Activated CD8-positive, alpha-beta memory T cell treated with anti-CD3 and anti-CD28 coated beads, Interleukin-2, amount 50 U/mL, for 4 hours (primary cell): ENCODE measurements around the gene DAB1.

ENCODE experiments used
- DNase-seq: peaks from one replicate; pipeline ENCODE4 v3.0.0-alpha.2; 2020

DAB1 gene

DNA sequence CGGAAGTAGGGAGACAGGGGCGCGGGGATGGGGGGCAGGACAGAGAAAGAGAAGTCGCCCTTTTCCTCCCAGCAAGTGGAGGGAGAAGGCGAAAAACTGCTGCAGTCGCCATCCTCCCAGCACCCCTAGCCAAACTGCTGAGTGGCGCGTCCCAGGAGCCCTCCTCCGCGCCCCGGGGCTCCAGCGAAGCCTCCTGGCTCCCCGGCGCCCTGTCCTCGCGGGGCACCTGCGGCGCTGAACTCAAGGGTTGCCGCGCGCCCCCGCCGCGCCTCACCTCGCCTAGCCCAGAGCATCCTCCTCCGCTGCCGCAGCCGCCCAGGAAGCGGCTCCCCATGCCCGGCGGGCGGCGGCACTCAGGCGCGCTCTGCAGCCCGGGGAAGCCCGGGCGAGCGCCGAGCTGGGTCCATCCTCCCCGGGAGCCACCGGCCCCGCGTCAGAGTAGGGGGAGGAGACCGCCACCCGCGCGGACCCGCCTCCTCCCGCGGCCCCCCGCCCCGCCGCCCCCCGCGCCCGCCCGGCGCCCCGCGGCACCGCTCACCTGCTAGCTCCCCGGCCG lies at the start of gene DAB1:
DAB1 (minus strand) TSS at position 405 of the 556 bp plus-strand sequence. CDS start 133,030 bp downstream, outside the sequence.
- no peak for DNase-seq

- no peak for DNase-seq
These were observed 49.6 kb upstream of the DAB1 start for GRCh38 chr1:57473448-57473847.

DNA sequence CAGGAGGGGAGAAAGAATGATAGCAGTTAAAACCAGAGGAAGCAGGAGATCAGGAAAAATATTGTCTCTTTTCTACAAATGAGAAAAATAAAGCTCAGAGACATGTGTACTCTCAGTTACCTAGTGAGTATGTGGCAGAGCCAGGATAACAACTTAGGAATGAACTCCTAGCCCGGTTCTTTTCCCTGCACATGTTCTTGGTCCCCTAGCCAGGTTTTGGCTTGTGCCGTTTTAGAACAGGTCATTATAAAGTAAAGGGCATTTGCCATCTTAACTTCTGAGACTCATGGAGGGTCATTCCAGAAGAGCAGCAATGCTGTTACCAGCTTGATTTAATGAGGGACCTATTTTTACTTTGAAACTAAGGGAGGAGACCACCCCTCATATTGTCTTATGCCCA lies 48.1 kb upstream of the DAB1 start:
- DNase-seq = no peak

- DNase-seq = no peak
These were observed 46.2 kb upstream of the DAB1 start for GRCh38 chr1:57470036-57470435.

- DNase-seq = no peak
These were observed 45.0 kb upstream of the DAB1 start for GRCh38 chr1:57468641-57469523.

DNA sequence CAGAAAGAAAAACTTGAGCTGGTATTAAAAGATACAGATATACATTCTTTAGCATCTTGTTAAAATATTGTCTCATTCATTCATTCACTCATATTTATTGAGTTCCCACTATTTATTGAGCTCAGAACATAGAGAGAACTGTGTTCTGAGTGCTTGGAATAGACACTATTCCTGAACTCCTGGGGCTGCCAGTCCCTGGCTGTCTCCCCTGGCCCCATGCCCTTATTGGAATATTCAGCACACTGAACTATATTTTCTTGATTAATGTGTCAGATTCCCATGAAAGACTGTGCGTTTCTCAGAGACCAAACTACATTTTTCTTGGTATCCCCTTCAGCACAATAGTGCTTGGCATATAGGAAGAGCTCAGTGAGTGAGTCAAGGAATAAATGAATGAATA lies 44.0 kb upstream of the DAB1 start:
- no peak for DNase-seq

DNA sequence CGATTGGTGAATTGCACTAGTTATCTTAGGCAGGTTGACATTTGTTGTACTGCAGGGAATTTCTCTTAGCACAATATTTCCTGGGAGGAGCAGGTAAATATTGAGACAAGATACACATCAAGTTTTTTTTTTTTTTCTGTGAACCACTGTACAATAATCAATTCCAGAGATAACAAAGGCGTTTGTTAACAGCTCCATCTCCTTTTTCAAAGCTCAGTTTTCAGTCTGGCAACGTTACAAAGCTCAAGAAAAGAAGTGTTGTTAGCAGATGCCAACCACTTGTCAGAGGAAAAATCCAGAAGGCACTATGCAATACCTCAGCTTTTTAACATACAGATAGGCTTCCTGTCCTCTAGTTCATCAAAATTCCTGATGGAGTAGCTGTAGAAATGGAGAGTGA lies 40.9 kb upstream of the DAB1 start:
- DNase-seq = no peak

GRCh38 chr1:57463343-57463742 lies 39.5 kb upstream of the DAB1 start:
- no peak for DNase-seq

DNA sequence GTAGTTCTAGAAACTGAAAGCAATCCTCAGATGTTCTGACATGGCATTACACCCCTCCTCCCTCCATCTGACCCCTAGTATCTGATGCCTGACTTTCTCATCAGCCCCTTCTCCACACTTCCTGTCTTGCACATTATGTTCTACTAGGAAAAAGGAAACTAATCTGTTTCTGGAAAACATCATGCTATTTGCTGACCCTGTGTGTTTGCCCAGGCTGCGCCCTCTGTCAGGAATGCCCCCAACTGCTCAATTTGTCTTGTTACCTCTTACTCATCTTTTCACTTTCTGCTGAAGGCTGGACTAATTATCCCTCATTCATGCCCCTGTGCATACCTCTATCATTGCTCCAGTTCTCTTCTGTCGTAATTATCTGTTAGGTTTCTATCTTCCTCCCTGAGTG lies 37.5 kb upstream of the DAB1 start:
- no peak for DNase-seq

- no peak for DNase-seq
These were observed 27.7 kb upstream of the DAB1 start for GRCh38 chr1:57451516-57451915.

DNA sequence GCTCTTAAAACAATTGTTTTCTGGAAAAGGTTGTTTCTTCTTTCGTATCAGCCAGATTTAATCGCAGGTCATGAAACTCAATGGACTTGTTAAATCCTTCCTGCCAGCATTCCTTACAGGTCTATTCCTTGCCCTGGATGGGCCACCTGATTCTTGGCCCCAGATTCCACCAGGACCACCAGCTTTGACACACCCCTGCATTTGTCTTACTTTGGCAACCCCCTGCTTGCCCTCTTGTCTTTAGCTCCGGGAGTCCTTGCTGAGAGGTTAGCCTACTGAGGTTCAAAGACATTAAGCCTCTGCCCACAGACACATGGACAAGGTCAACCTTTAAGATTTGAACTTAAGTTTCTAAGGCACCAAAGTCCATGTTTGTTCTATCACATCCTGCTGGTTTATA lies 27.1 kb upstream of the DAB1 start:
- no peak for DNase-seq

GRCh38 chr1:57447551-57447950 lies 23.7 kb upstream of the DAB1 start:
- no peak for DNase-seq

- DNase-seq = no peak
These were observed 19.1 kb upstream of the DAB1 start for GRCh38 chr1:57443004-57443403.

DNA sequence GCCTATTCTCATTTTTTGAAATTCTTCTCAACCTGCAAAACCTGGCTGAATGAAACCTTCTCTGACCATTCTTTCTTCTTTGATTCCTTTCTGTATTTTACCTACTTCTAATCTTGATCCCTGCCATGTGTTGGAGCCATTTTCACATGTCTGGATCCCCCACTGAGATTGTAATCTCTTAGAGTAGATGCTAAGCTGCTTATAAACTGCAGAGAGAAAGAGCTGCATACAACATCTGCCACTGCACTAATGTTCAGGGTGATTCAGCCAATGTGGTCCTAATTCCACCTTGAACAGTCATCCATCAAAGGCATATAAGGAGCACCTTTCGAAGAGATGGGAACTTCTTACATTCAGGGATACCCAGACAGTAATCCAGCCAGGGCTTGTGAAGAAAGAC lies 16.2 kb upstream of the DAB1 start:
- no peak for DNase-seq

- no peak for DNase-seq
These were observed 7.5 kb upstream of the DAB1 start for GRCh38 chr1:57431400-57431799.

- no peak for DNase-seq
These were observed 569 bp upstream of the DAB1 start for GRCh38 chr1:57424231-57425027.

DNA sequence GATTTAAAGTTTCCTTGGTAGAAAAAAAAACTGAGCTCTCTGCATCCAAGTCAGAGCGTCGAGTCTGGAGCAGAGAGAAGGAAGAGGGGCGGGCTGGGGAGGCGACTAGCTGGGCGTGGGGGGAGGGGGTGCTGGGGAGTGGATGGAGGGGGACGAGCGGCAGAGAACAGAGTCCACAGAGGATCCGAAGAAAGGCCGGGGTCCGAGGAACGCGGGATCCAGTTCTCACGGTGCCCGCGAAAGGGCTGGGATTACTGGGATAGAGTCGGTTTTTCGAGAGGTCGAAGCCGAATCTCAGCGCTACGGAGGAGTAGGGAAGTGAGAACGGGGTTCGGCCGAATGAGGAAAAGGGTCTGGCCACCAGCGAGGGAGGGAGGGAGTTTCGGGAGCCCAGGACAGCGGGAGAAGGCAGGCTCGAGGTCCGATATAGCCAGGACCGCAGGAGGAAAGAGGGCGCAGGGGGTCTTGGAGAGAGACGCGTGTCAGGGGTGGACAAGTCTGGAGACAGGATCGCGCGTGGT lies 665 bp downstream of the DAB1 start:
- DNase-seq = no peak

GRCh38 chr1:57422271-57423134 lies 1.4 kb downstream of the DAB1 start:
- no peak for DNase-seq

DNA sequence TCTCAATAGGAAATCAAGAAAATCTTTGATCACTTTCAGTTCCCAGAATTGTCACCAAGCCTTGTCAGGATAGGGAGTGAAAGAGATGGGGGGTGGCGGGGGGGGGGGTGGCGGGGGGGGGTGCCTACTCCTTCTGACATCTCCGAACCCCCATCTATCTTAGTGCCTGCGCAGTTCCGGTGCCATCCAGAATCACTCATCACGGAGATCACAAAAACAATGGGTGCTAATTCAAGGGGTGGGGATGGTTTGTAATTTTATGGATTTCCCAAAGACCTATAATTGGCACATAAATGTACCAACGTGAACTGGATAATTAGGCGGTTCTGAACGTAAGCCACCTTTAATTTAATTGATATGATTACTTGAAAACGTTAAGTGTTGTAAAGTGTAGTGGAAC lies 2.1 kb downstream of the DAB1 start:
- DNase-seq = no peak

DNA sequence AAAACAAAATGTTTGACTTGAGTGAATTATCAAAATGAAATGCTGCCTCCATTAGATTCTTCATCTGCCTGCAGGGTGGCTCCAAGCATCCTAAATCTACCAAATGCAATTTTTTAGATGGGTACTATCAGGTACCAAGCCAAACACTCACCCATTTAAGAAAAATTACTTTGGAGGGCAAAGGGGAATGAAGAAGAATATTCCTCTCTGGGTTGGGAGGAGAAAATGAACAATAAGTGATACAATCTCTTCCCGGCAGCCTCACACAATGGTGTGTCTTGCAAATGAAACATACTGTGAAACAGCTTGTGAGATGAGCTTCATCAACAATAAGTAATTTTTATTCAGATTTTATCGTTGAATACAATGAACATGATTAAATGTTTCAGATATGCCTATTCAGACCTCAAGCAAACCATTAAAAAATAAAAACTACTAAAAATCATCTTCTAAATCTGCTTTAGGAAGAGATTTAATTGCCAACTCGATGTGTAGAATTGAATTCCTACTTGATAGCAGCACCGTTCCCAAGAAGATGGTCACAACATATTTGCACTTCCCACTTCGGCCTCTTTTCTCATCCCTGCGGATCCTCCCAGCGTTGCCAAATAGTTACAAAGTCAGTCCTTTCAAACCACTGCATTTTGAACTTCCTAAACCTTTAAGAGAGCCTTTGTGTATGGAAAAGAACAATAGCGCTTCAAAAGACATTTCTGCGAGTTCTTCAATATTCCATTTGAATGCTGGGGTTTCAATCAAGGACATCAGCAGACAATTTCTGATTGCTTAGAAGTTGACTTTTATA lies 2.7 kb downstream of the DAB1 start:
- DNase-seq = no peak

DNA sequence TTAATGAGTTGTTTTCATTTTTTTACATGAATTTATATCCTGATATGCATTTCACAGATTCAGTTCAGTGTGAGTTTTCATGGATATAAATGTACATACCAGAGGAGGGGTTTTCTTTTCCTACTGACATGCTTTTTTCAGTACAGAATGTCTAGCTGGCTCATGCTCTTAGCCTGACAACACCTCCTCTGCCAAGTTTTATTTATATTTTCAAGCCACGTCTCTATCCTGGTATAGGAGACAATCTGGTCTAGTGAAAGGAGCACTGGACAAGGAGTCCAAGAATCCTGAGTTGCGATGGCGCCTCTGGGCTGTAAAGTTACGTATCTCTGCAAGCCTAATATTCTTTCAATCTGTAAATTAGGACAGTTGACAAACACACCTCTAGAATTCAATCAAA lies 4.9 kb downstream of the DAB1 start:
- no peak for DNase-seq

DNA sequence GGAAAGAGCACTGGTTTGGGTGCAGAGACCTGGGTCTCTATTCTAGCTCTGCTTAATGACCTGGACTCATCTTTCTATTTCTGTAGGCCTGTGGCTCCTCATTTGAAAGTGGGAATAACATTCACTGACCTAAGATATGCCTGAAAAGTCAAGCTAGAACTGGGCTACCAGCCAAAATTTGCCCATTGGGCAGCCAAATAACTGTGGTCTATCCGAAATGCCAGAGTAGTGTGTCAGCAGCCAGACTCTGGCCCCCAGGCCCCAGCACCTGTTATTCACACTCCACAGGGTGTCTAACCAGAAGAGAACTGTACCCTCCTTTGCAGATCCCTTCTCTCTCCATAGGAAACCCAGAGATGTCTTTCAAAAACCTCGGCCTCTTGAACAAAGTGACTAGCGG lies 12.6 kb downstream of the DAB1 start:
- no peak for DNase-seq
